CD4-positive, alpha-beta T cell treated with Interleukin-12 subunit alpha and Interleukin-12 subunit beta, for 1 hour (primary cell): ENCODE results near the gene AAK1.
"Not testable (repeated sequence)": the region's sequence is repeated elsewhere in the genome, so short reads cannot be mapped to it uniquely, and the experiment has no call there.

Experiments
- DNase-seq: peaks from one replicate; pipeline ENCODE4 v3.0.0-alpha.2; 2020

The AAK1 gene

DNA sequence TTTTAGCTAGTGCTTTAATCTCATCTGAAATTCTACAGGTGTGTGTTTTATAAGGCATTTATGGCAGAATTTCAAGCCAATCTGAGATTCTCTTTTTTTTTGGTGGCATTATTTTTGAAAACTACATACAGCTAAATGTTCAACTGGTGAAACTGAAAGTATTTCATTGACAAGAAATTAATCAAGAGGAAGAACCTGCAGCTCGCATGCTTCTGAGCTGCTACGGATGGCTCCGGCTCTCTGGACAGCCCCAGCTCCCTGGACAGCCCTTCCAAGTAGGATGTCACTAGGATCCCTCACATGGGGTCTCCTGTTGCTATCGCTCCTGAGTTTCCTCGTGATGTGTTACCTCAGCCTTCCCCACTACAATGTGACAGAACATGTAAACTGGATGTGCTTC, 46.4 kb downstream of the AAK1 start:
- no peak for DNase-seq

DNA sequence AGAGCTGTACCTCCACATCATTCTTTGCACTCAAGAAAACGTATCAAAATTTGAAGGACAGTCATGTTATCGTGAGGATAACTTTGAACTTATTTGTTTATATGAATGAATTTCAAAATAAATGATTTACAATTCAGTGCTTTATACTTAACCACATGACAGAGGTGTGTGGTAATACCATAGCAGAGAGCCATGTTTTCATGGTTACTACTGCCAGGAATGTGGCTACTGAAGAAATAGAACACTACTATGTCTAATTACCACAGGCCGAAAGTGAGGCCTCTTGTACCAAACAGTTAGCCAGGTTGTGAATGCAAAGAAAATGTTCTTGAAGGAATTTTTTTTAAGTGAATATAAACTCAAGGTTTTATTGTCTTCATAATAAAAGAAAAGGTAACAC, 49.2 kb downstream of the AAK1 start:
- DNase-seq, result no peak

DNA sequence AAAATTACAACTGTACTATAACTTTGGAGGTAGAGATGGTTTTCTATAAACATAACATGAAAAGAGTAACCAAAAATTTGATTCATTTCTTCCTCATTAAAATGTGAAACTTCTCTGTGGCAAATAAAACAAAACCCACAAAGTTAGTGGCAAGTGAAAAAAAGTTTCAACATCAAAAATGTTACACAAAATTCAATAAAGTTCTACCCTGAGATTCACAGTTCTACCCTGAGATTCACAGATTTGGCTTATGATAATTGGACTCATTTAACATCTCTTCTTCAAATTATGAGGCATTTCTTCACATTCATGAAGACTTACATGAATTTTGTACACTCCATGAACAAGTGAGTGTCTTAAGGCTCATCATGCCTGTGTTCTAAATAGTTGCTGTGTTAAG, 51.0 kb downstream of the AAK1 start:
- no peak for DNase-seq

DNA sequence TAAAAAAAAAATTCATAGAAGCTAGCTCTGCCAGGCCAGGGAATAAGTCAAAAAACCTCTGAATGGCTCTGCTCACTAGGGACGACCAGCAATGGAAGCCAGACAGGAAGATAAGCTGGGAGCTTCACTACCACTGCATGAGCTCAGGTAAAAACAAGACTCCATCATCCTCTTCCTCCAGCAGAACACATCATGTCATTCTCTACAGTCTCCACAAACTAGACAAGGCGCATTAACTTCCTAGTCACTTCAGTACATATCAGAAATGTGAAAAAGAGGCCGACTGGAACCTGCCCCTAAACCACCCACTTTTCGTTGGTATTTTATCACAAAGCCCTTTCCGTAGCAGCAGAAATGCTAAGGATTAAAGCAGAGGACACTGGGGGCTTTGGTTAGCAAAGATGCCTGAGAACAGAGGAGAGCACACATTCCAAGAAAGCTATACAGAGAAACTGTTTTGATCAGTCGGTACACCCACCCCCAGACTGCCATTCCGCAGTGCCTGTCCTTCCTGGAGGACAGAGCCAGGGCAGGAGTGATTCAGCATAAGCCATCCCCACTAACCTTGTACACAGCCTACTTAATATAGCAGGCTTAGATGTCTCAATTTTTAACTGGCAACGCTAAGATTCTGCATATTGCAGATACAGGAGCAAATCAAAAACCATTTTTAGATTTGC, 53.4 kb downstream of the AAK1 start:
- no peak for DNase-seq

DNA sequence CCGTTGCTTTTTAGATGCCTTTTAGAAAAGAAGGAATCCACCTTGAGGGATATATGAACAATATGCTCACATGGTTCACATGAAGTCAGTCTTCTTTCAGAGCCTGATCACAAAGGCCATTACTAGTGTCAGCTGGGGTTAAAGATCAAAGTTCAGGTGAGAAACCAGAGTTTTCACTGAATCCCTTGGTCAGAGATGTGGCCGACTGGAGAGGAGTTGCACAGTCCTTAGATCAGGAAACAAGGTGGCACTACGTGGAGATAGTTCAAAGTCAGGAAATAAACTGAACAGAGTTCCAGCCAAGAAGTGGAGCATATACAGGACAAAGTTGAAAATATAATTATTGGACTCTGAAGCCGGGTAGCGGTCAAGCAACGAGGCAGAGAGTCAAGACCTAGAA, 54.6 kb downstream of the AAK1 start:
- DNase-seq, result no peak

DNA sequence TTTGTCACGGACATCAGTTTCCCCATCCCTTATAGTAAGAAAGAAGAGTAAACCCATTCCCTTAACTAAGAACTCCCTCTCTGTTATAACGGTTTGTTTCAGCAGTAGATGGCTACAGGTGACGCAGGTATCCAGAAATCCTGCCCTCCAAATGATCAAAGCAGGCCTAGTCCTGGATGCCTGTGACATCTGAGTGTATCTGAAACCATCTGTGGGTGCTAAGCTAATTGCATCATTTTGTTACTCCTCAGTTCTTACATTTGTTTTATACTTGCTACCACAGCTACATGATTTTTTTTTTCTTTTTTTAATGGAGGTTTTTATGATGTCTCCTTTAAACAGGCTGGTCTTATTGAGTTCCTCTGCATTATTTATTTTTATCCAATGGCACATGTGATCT, 55.1 kb downstream of the AAK1 start:
- DNase-seq, result no peak

DNA sequence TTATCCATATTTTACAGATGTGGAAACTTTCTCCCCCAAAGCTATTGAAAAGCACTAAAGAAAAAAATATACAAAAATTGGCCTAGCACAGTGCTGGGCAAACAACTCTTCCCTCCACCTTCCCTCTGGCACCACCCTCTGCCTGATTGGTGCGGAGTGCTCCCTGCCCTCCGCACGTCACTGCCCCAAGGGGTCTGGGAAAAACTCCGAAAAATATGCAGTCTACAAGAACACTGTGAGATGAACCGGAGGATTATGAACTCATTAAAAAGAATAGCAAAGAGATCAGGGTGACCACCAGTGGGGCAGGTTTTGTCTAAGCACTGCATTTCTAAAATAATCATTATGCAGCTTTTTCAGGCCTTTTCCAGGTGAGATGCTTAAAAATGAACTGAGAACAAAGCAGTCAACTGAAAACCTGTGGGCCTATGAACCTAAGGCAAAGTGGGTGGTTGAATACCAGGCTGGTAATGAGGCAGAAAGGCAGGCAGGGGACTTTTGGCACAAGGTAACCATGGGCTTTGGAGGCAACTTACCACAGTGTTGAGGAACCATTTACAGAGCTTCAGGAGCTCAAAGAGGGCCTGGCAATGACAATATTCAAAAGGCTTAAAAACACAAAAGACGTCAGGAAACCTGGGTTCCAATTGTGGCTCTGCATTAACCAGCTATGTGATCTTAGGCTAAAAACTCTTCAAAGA, 57.5 kb downstream of the AAK1 start:
- DNase-seq, result no peak

DNA sequence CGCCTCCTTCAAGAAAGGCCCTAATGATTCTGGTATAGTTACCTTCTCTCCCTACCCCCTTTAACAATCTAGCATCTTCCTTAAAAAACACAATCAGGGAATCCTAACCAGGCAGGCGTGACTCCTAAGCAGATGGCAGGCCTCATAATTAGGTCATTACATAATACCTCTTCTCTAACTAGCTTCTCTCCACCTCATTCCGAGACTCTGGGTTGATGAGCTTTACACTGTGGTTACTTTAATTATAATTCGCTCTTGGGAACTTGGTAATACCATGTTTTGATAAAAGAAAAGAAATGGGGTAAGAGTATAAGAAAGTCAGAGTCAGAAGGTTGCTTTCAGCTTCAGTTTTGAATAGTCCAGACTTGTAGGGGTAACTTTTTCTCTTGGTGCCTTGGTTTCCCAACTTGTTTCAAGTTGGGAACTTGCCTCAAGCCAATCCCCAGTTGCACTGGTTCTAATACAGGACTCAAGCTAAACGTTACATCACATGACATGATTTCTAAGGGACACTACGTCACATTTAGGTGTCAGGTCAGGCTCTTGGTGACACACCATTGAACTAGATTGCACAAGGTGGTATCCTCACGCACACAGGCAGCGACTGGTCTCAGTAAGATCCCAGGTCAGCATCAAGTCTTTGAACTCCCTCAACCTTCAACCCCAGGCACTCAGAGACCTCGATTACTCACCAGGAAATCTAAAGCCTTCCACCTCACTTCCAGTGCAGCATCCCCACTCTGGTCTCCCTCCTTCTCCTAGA, 59.2 kb downstream of the AAK1 start:
- no peak for DNase-seq

DNA sequence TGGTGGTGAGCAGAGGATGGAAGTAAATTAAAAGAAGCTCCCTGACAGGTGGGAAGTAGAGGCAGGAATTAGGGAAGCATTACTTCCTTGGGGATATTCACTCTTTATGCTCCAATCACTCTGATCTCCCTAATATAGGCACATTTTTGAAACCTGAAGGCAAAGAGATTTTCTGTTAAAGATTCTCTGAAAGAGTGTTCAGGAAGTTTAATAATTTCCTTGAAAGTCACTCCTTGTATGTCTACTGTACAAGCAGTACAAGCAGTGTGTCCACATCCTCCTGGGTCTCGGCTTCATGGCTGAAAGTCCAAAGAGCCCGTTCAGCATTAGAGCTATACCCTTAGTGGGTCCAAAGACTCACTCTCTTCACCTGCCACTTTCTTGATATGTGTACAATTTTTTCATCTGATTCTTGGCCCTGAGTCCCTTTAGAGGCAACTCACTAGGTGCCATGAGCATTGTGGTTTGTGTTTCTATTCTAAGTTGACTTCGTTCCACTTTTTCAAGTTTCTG, 60.2 kb downstream of the AAK1 start:
- no peak for DNase-seq

DNA sequence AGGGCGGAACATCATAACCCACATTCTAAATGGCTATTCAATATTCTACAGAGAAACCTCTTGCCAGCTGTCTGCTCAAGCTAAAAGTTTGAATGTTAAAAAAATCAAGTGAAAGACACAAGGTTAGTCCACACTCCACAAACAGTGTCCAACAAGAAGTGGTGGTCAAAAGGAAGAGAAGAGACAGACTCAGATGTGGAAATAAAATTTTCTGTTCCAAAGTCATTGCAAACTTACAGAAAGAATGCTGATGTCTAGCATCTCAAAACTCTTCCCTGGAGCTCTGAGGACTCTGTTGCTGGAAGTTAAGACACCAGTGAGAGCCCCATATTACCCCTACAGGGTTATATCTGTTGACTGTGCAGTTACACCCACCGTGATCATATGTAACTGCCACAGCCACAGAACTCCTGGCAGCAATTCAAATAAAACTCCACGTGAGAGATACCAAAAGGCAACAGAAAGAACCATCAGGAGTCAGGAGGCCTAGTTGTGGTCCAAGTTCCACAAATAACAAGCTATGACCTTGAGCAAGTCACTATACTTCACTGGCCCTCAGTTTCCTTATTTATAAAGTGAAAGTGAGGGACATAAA, 60.9 kb downstream of the AAK1 start:
- DNase-seq, result peak; percentile 16

DNA sequence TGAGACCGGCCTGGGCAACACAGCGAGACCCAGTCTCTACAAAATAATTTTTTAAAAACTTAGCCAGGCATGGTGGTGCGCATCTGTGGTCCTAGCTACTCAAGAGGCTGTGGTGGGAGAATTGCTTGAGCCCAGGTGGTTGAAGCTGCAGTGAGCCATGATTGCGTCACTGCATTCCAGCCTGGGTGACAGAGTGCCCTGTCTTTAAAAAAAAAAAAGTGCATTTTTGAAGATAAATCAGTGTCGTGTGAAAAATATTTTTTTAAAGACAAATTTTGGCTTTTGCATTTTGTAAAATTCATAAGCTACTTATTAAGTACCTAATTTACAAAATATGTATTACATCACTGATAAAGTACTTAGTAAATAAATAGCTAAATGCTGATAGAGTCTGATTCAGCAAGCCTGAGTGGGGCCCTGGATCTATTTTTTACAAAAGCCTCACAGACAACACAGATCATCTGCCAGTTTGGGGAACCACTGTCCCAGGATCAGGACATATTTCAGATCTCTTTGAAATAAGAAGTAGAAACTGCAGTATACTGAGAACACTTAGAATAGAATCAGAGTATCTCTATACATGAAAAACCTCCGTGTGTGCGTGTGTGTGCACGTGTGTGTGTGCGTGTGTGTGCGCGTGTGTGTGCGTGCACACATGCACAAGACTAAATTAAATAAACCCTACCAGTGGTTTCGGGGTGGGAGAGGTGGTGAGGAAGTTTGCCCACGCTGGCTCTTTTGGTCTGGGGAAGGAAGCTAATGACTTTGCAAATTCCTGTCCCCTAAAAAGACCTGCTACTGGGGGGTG, 61.6 kb downstream of the AAK1 start:
- no peak for DNase-seq

DNA sequence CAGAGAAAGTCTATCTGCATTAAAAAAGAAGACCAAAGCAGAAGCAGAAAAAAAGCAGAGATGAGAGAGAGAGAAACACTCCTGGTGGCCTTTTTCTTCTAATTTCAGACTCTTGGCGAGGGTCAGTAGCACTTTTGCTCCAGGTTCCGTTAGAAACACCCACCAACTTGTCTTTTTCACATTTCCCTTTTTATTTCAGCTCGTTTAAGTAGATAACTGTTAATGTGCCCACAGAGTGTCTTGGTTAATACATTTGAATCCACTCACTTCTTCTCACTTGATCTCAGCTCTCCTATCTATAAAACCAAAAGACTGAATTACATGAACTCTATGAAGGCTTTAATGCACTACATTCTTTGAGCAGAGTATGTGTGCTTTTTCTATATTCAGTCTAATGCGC, 63.1 kb downstream of the AAK1 start:
- no peak for DNase-seq

DNA sequence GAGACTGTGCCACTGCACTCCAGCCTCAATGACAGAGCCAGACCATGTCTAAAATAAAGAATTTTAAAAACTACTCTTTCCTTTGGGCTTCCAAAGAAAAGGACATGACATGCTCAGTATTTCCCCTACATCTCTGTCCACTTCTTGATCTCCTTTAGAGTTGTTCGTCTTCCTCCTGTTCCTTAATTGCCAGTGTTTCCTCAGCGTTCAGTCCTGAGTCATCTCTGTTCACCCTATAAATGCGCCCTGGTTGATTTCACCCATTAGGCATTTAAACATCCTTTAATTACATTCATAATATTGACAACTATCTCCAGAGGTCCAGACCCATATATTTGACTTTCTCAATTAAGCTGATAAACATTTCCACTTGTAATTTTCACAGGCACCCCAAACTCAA, 64.0 kb downstream of the AAK1 start:
- DNase-seq, result no peak

DNA sequence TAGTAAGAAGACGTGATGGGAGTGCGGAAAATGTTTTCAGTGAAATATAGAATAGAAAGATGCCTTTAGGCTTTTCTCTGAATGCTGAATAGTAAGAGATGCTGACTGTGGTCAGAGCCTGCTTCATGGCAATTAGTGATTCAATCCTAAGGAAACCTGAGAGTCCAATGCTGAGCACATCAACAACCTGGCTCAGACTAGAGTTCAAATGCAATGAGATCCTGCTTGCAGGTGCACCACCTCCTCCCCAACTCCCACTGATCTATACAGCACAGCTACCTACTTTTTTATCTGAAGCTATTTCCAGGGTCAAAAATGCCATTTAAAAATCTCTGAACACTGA, 65.4 kb downstream of the AAK1 start:
- no peak for DNase-seq

DNA sequence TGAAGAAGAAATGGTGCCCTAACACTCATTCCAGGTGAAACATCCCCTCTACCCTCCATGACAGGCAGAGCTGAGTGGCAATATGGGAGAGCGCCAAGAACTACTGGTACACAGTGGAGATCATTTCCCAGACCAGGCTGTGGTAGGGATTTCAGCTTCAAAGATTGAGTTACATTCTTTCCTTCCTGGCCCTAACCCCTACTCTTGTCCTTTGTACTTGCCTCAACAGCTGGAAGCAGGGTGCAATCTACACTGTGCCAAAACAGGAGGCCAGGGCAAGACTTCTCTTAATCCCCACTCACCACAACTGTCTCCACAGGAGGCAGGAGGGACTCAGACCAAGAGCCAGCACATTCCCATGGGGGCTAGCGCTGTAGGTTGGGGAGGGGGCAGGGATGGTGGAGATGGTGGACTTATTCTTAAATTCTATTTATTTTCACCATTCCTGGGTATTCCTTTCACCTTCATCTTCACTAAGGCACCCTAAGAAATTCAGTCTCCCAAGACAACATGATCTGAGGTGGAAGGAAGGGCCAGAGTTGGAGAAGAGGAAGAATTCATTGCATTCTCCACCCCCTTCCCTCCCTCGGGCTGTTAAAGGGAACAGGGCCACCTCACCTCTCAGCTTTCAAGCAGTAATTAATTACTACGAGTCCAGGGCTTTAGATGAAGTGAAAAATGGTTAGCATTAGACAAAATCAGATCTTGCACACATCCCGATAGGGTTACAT, 65.9 kb downstream of the AAK1 start:
- DNase-seq, result no peak

DNA sequence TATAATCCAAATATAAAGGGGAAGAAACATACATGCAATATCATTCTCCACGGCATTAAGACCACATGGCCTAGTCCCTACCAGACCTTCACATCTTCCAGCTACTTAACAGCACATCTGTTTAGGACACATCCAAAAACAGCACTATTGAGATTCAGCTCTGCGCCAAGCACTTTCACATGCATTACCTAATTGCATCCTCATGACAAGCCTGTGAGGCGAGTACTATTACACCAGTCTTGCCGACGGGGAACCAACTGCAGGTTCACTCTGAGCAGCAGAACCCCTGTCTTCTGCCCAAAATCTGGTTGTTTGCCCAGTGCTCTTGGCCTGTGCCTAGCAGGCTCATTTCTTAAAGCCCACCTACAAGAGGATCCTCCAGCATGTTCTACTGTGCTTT, 66.7 kb downstream of the AAK1 start:
- no peak for DNase-seq

DNA sequence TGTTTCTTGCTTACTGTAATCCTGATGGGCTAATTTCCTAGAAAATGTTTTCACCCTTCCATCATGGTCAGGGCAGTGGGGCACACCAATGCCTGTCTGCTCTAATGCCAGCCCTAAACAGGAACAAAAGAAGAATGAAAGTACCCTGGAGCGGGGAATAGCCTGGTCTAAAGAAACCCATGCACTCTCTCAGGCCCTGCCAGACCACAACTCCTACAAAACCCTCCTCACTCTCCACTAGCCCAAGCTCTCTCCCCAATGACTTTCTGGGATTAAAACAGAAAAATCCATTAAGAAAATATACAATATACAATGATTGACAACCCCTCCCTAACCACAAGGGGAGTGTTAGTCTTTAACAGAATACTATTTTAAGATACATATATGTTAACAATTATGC, 67.6 kb downstream of the AAK1 start:
- no peak for DNase-seq

DNA sequence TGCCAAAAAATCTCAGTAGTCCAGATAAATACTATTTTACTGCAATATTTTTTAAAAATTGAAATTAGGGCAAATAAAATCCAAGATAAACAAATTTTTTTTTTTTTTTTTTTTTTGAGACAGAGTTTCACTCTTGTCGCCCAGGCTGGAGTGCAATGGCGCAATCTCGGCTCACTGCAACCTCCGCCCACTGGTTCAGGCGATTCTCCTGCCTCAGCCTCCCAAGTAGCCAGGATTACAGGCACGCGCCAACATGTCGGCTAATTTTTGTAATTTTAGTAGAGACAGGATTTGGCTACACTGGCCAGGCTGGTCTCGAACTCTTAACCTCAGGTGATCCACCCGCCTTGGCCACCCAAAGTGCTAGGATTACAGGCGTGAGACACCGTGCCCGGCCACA, 68.2 kb downstream of the AAK1 start:
- DNase-seq, result not testable (repeated sequence)

DNA sequence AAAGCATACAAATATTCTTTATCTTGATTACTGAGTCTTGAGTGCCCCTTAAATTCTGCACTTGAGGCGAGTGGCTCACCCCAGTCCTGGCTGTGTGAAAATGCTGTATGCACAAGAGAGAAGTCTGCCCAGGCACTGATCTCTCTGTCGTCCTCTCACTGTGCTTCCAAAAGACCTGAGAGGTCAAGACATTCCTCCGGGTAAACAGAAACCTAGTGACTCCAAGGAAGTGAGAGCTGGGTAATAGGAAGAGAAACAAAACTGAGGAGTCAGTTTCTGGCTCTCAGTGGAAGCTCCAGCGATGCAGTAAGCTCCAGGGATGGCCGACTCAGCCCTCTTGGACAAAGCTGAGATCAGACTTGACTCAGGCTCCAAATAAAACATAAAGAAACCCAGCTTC, 70.9 kb downstream of the AAK1 start:
- no peak for DNase-seq

DNA sequence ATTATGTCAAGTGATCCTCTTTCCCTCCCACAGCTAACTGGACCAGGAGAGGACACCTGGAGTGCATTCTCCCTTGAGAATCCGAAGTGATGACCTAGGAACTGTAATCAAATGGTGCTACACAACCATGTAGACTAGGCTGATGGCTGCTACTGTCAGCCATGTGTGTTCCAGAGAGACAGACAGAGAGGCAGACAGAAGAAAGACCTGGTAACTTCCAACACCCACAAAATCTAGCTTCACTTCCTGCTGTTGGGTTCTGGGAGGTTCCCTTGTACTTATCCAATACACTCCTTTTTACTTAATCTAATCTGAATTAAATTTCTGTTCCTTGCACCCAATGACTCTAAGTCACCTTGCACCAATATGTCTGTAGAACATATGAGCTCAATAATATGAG, 72.3 kb downstream of the AAK1 start:
- DNase-seq, result no peak

DNA sequence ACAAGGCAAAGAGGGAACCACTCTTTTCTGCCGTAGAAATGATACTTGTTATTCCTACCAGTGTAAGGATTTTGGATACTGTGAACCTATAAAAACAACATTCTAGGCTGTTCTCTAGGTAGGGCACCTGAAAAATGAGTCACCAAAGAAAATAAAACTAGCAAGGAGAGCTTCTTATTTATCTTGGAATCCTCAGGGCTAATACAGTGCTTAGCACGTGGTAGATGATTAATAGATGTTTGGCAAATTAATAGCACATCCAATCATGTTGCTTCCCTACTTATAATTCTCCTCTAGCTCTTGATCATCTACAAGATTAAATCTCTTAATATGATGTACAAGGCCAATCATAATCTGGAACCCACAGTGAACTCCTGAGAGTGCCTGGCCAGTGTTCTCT, 73.1 kb downstream of the AAK1 start:
- DNase-seq, result no peak

DNA sequence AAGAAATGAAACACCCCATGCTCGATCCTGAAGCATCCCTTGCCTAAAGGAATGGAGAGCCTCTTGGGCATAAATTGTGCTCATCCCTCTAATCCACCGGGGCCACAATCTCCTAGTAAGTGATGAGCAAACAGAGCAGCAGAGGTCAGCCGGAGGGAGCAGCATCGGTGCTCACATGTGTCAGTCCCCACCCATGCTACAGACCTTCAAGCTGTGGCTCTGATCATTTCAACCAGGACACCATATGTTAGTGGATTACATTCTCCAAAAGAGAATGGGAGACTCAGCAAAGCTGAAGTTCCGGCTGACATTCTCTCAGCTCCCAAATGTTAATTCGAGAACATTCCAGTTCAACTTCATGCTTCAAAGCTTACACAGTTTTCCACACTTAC, 75.6 kb downstream of the AAK1 start:
- DNase-seq, result no peak
